ENCODE measurements around the gene PDCD2L.
"Not testable (repeated sequence)": the region's sequence is repeated elsewhere in the genome, so short reads cannot be mapped to it uniquely, and the experiment has no call there.

The PDCD2L gene

GRCh38 chr19:34386645-34387445, 17.4 kb upstream of the PDCD2L start:
- no peak overlapping the region for H3K4me2 ChIP-seq (ENCODE audit: low read length)
- no peaks in the 10 kb centered on the region for H3K9me3 ChIP-seq (ENCODE audit: low read length)
- no peak overlapping the region for H3K4me3 ChIP-seq (ENCODE audit: low read depth, low read length, poor library complexity, severe bottlenecking)
- no peaks in the 10 kb centered on the region for H3K4me1 ChIP-seq (ENCODE audit: insufficient read depth, low read length, severe bottlenecking)
- no peaks in the 10 kb centered on the region for H3K27me3 ChIP-seq (ENCODE audit: insufficient read depth, low read length)
- H3F3A ChIP-seq (ENCODE audit: insufficient read depth, low read length): no peaks in the 10 kb centered on the region
- H3K27ac ChIP-seq (ENCODE audit: low read depth, low read length, poor library complexity, severe bottlenecking): no peak overlapping the region
- H3K36me3 ChIP-seq (ENCODE audit: insufficient read depth, low read length): peaks cover 98% of the 10 kb centered on the region
- H3K9ac ChIP-seq (ENCODE audit: low read length): no peak overlapping the region
- no peak for TF ChIP-seq EZH2 (IDR thresholded peaks at IDR 0.05; ENCODE audit: borderline replicate concordance, low read length)
- TF ChIP-seq, protein P1, sequence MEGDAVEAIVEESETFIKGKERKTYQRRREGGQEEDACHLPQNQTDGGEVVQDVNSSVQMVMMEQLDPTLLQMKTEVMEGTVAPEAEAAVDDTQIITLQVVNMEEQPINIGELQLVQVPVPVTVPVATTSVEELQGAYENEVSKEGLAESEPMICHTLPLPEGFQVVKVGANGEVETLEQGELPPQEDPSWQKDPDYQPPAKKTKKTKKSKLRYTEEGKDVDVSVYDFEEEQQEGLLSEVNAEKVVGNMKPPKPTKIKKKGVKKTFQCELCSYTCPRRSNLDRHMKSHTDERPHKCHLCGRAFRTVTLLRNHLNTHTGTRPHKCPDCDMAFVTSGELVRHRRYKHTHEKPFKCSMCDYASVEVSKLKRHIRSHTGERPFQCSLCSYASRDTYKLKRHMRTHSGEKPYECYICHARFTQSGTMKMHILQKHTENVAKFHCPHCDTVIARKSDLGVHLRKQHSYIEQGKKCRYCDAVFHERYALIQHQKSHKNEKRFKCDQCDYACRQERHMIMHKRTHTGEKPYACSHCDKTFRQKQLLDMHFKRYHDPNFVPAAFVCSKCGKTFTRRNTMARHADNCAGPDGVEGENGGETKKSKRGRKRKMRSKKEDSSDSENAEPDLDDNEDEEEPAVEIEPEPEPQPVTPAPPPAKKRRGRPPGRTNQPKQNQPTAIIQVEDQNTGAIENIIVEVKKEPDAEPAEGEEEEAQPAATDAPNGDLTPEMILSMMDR (IDR thresholded peaks at IDR 0.05; ENCODE audit: low read length): no peak
- H3K79me2 ChIP-seq (ENCODE audit: insufficient read depth, low read length): no peaks in the 10 kb centered on the region
- H2AFZ ChIP-seq (ENCODE audit: low read length): no peak overlapping the region
- H4K20me1 ChIP-seq (ENCODE audit: insufficient read depth, low read length): no peaks in the 10 kb centered on the region
- H3K9me2 ChIP-seq (ENCODE audit: low read depth, low read length): no peaks in the 10 kb centered on the region

DNA sequence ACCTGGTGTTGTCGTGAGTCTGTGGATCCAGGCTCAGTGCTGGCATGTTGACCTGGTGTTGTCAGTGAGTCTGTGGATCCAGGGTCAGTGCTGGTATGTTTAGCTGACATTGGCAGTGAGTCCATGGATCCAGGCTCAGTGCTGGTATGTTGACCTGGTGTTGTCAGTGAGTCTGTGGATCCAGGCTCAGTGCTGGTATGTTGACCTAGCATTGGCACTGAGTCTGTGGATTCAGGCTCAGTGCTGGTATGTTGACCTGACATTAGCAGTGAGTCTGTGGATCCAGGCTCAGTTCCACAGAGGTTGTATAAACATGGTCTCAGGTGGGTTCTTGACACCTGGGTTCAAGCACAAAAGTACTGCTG, 16.8 kb upstream of the PDCD2L start:
- no peaks in the 10 kb centered on the region for H3K9me3 ChIP-seq (ENCODE audit: low read length)
- no peak overlapping the region for H2AFZ ChIP-seq (ENCODE audit: low read length)
- no peak overlapping the region for H3K27ac ChIP-seq (ENCODE audit: low read depth, low read length, poor library complexity, severe bottlenecking)
- peaks cover 98% of the 10 kb centered on the region for H3K36me3 ChIP-seq (ENCODE audit: insufficient read depth, low read length)
- H3F3A ChIP-seq (ENCODE audit: insufficient read depth, low read length): no peaks in the 10 kb centered on the region
- H3K9me2 ChIP-seq (ENCODE audit: low read depth, low read length): no peaks in the 10 kb centered on the region
- no peak for TF ChIP-seq EZH2 (IDR thresholded peaks at IDR 0.05; ENCODE audit: borderline replicate concordance, low read length)
- TF ChIP-seq, protein P1 (IDR thresholded peaks at IDR 0.05; ENCODE audit: low read length): no peak
- H3K4me2 ChIP-seq (ENCODE audit: low read length): no peak overlapping the region
- H3K79me2 ChIP-seq (ENCODE audit: insufficient read depth, low read length): no peaks in the 10 kb centered on the region
- no peaks in the 10 kb centered on the region for H3K4me1 ChIP-seq (ENCODE audit: insufficient read depth, low read length, severe bottlenecking)
- no peak overlapping the region for H3K9ac ChIP-seq (ENCODE audit: low read length)
- H3K27me3 ChIP-seq (ENCODE audit: insufficient read depth, low read length): no peaks in the 10 kb centered on the region
- no peaks in the 10 kb centered on the region for H4K20me1 ChIP-seq (ENCODE audit: insufficient read depth, low read length)
- H3K4me3 ChIP-seq (ENCODE audit: low read depth, low read length, poor library complexity, severe bottlenecking): no peak overlapping the region

GRCh38 chr19:34388745-34389144, 15.5 kb upstream of the PDCD2L start:
- not testable (repeated sequence) for H3K9me2 ChIP-seq (ENCODE audit: low read depth, low read length); H3K9ac ChIP-seq (ENCODE audit: low read length); H3K79me2 ChIP-seq (ENCODE audit: insufficient read depth, low read length); H3K4me1 ChIP-seq (ENCODE audit: insufficient read depth, low read length, severe bottlenecking); H3K27me3 ChIP-seq (ENCODE audit: insufficient read depth, low read length); H4K20me1 ChIP-seq (ENCODE audit: insufficient read depth, low read length); H3K27ac ChIP-seq (ENCODE audit: low read depth, low read length, poor library complexity, severe bottlenecking); H2AFZ ChIP-seq (ENCODE audit: low read length); H3F3A ChIP-seq (ENCODE audit: insufficient read depth, low read length); H3K9me3 ChIP-seq (ENCODE audit: low read length); H3K4me3 ChIP-seq (ENCODE audit: low read depth, low read length, poor library complexity, severe bottlenecking); H3K4me2 ChIP-seq (ENCODE audit: low read length)
- H3K36me3 ChIP-seq (ENCODE audit: insufficient read depth, low read length): peaks cover 98% of the 10 kb centered on the region

GRCh38 chr19:34391813-34392212, 12.4 kb upstream of the PDCD2L start:
- no peak overlapping the region for H3K4me2 ChIP-seq (ENCODE audit: low read length)
- no peaks in the 10 kb centered on the region for H4K20me1 ChIP-seq (ENCODE audit: insufficient read depth, low read length)
- H3K9me3 ChIP-seq (ENCODE audit: low read length): no peaks in the 10 kb centered on the region
- H3K4me1 ChIP-seq (ENCODE audit: insufficient read depth, low read length, severe bottlenecking): no peaks in the 10 kb centered on the region
- TF ChIP-seq, protein P1 (IDR thresholded peaks at IDR 0.05; ENCODE audit: low read length): no peak
- TF ChIP-seq EZH2 (IDR thresholded peaks at IDR 0.05; ENCODE audit: borderline replicate concordance, low read length): no peak
- no peaks in the 10 kb centered on the region for H3K27me3 ChIP-seq (ENCODE audit: insufficient read depth, low read length)
- H3F3A ChIP-seq (ENCODE audit: insufficient read depth, low read length): no peaks in the 10 kb centered on the region
- peaks cover 98% of the 10 kb centered on the region for H3K36me3 ChIP-seq (ENCODE audit: insufficient read depth, low read length)
- H3K4me3 ChIP-seq (ENCODE audit: low read depth, low read length, poor library complexity, severe bottlenecking): no peak overlapping the region
- H3K9ac ChIP-seq (ENCODE audit: low read length): no peak overlapping the region
- H3K27ac ChIP-seq (ENCODE audit: low read depth, low read length, poor library complexity, severe bottlenecking): no peak overlapping the region
- no peak overlapping the region for H2AFZ ChIP-seq (ENCODE audit: low read length)
- H3K79me2 ChIP-seq (ENCODE audit: insufficient read depth, low read length): no peaks in the 10 kb centered on the region
- H3K9me2 ChIP-seq (ENCODE audit: low read depth, low read length): no peaks in the 10 kb centered on the region
